Measurements from ENCODE around the gene MSLN.

The MSLN gene

GRCh38 chr16:764848-765487, 4.4 kb downstream of the MSLN start:
- no peak overlapping the region for H3K9ac ChIP-seq (ENCODE audit: low read length)
- H3K9me3 ChIP-seq (ENCODE audit: insufficient read depth, low read length): no peaks in the 10 kb centered on the region
- H3K4me2 ChIP-seq (ENCODE audit: low read length): no peak overlapping the region
- H3K36me3 ChIP-seq (replicated peaks; ENCODE audit: low read depth, low read length): no peaks in the 10 kb centered on the region
- H3K79me2 ChIP-seq (ENCODE audit: low read length): no peaks in the 10 kb centered on the region
- no peaks in the 10 kb centered on the region for H3K27me3 ChIP-seq (ENCODE audit: low read depth, low read length)
- no peaks in the 10 kb centered on the region for H3K4me1 ChIP-seq (ENCODE audit: low read length)
- no peaks in the 10 kb centered on the region for H4K20me1 ChIP-seq (ENCODE audit: insufficient read depth, low read length)
- no peak overlapping the region for H3K4me3 ChIP-seq (ENCODE audit: low read length)
- H2AFZ ChIP-seq (ENCODE audit: low read depth, low read length): no peak overlapping the region
- TF ChIP-seq CTCF (IDR thresholded peaks at IDR 0.05; ENCODE audit: low read depth, low read length): no peak
- TF ChIP-seq EZH2phosphoT487 (IDR thresholded peaks at IDR 0.05; ENCODE audit: low read depth): no peak
- H3K27ac ChIP-seq (ENCODE audit: low read length): no peak overlapping the region

GRCh38 chr16:765488-765865, 4.9 kb downstream of the MSLN start:
- no peaks in the 10 kb centered on the region for H3K4me1 ChIP-seq (ENCODE audit: low read length)
- no peaks in the 10 kb centered on the region for H3K79me2 ChIP-seq (ENCODE audit: low read length)
- H3K27ac ChIP-seq (ENCODE audit: low read length): no peak overlapping the region
- no peak overlapping the region for H3K4me2 ChIP-seq (ENCODE audit: low read length)
- no peak overlapping the region for H3K4me3 ChIP-seq (ENCODE audit: low read length)
- H3K27me3 ChIP-seq (ENCODE audit: low read depth, low read length): no peaks in the 10 kb centered on the region
- TF ChIP-seq EZH2phosphoT487 (IDR thresholded peaks at IDR 0.05; ENCODE audit: low read depth) (no peak), CTCF (IDR thresholded peaks at IDR 0.05; ENCODE audit: low read depth, low read length) (no peak)
- H3K36me3 ChIP-seq (replicated peaks; ENCODE audit: low read depth, low read length): no peaks in the 10 kb centered on the region
- H4K20me1 ChIP-seq (ENCODE audit: insufficient read depth, low read length): no peaks in the 10 kb centered on the region
- no peak overlapping the region for H3K9ac ChIP-seq (ENCODE audit: low read length)
- no peaks in the 10 kb centered on the region for H3K9me3 ChIP-seq (ENCODE audit: insufficient read depth, low read length)
- no peak overlapping the region for H2AFZ ChIP-seq (ENCODE audit: low read depth, low read length)

- no peak overlapping the region for H3K9ac ChIP-seq (ENCODE audit: low read length)
- H2AFZ ChIP-seq (ENCODE audit: low read depth, low read length): no peak overlapping the region
- no peak overlapping the region for H3K4me3 ChIP-seq (ENCODE audit: low read length)
- H3K9me3 ChIP-seq (ENCODE audit: insufficient read depth, low read length): no peaks in the 10 kb centered on the region
- H3K4me2 ChIP-seq (ENCODE audit: low read length): no peak overlapping the region
- TF ChIP-seq EZH2phosphoT487 (IDR thresholded peaks at IDR 0.05; ENCODE audit: low read depth) (no peak), CTCF (IDR thresholded peaks at IDR 0.05; ENCODE audit: low read depth, low read length) (no peak)
- no peaks in the 10 kb centered on the region for H3K27me3 ChIP-seq (ENCODE audit: low read depth, low read length)
- H3K4me1 ChIP-seq (ENCODE audit: low read length): no peaks in the 10 kb centered on the region
- no peak overlapping the region for H3K27ac ChIP-seq (ENCODE audit: low read length)
- H3K79me2 ChIP-seq (ENCODE audit: low read length): no peaks in the 10 kb centered on the region
- H3K36me3 ChIP-seq (replicated peaks; ENCODE audit: low read depth, low read length): no peaks in the 10 kb centered on the region
- no peaks in the 10 kb centered on the region for H4K20me1 ChIP-seq (ENCODE audit: insufficient read depth, low read length)
These were observed 5.7 kb downstream of the MSLN start for GRCh38 chr16:766008-766819.

- H3K27ac ChIP-seq (ENCODE audit: low read length): no peak overlapping the region
- no peak overlapping the region for H3K4me3 ChIP-seq (ENCODE audit: low read length)
- H3K9me3 ChIP-seq (ENCODE audit: insufficient read depth, low read length): no peaks in the 10 kb centered on the region
- no peak for TF ChIP-seq CTCF (IDR thresholded peaks at IDR 0.05; ENCODE audit: low read depth, low read length)
- no peak for TF ChIP-seq EZH2phosphoT487 (IDR thresholded peaks at IDR 0.05; ENCODE audit: low read depth)
- no peaks in the 10 kb centered on the region for H3K79me2 ChIP-seq (ENCODE audit: low read length)
- no peaks in the 10 kb centered on the region for H3K4me1 ChIP-seq (ENCODE audit: low read length)
- H2AFZ ChIP-seq (ENCODE audit: low read depth, low read length): no peak overlapping the region
- no peak overlapping the region for H3K4me2 ChIP-seq (ENCODE audit: low read length)
- no peaks in the 10 kb centered on the region for H4K20me1 ChIP-seq (ENCODE audit: insufficient read depth, low read length)
- H3K9ac ChIP-seq (ENCODE audit: low read length): no peak overlapping the region
- H3K27me3 ChIP-seq (ENCODE audit: low read depth, low read length): no peaks in the 10 kb centered on the region
- no peaks in the 10 kb centered on the region for H3K36me3 ChIP-seq (replicated peaks; ENCODE audit: low read depth, low read length)
These were observed 6.5 kb downstream of the MSLN start for GRCh38 chr16:766820-767640.

All from OCI-LY3 (cell line).